PC-9 (cell line): Measurements from ENCODE around the gene SLC35B2. TPM values are rescaled to one million over a fixed set of nuclear protein-coding genes. Genes with fewer than 3 reads are reported as not detected.

Source experiments
- BruUV-seq: library from RNA; stranded (reverse); fragments of 400-500 nt; replicated peaks from 2 replicates; lab custom pipeline; 2021; lab: Mats Ljungman, UMichigan
- CTCF ChIA-PET: fragments of 300-600 bp; sonication (Branson Sonifier 250); formaldehyde crosslinking; loops from one replicate; lab custom pipeline; 2022; ENCODE audit warnings: antibody characterized with exemption; lab: Charles Lee
- POLR2A ChIA-PET: fragments of 300-600 bp; sonication (Branson Sonifier 250); formaldehyde crosslinking; loops from one replicate; lab custom pipeline; 2022; ENCODE audit warnings: antibody characterized with exemption; ENCODE audit not compliant: unreplicated experiment; lab: Charles Lee
- DNase-seq, 2 experiments: peaks; one replicate each; pipeline versions ENCODE4 v3.0.0 to v3.0.0-alpha.2; 2015 to 2022; ENCODE audit warnings: mixed read lengths in 1 of 2
- H2AFZ ChIP-seq: fragments of 200-600 bp; sonication (generic); 2 replicates; pipeline ENCODE4 v1.8.1; 2017; ENCODE audit warnings: antibody characterized with exemption
- H3F3A ChIP-seq: fragments of 200-600 bp; sonication (generic); 2 replicates; pipeline ENCODE4 v1.8.1; 2017; ENCODE audit warnings: antibody characterized with exemption, mild to moderate bottlenecking, low read depth; ENCODE audit not compliant: insufficient read depth
- H3K27ac ChIP-seq: fragments of 200-600 bp; sonication (generic); 2 replicates; pipeline ENCODE4 v1.6.1; 2016; ENCODE audit warnings: mixed run types
- H3K27me3 ChIP-seq: fragments of 200-600 bp; sonication (generic); 2 replicates; pipeline ENCODE4 v1.6.1; 2016; ENCODE audit warnings: low read depth, mixed run types; ENCODE audit not compliant: insufficient read depth
- H3K36me3 ChIP-seq: fragments of 200-600 bp; sonication (generic); 2 replicates; pipeline ENCODE4 v1.6.1; 2016; ENCODE audit warnings: low read depth, mixed run types
- H3K4me1 ChIP-seq: fragments of 200-600 bp; sonication (generic); replicated peaks from 2 replicates; pipeline ENCODE4 v1.6.1; 2016; ENCODE audit warnings: mixed run types; ENCODE audit not compliant: insufficient read depth
- H3K4me2 ChIP-seq: fragments of 200-600 bp; sonication (generic); 2 replicates; pipeline ENCODE4 v1.6.1; 2017; ENCODE audit warnings: mixed run types
- H3K4me3 ChIP-seq: fragments of 200-600 bp; sonication (generic); 2 replicates; pipeline ENCODE4 v1.6.1; 2016; ENCODE audit warnings: mixed run types
- H3K79me2 ChIP-seq: fragments of 200-600 bp; sonication (generic); 2 replicates; pipeline ENCODE4 v1.6.1; 2017; ENCODE audit warnings: low read depth, mixed run types
- H3K9me2 ChIP-seq: fragments of 200-600 bp; sonication (generic); 2 replicates; pipeline ENCODE4 v1.8.1; 2017; ENCODE audit warnings: mild to moderate bottlenecking; ENCODE audit not compliant: insufficient read depth
- H3K9me3 ChIP-seq: fragments of 200-600 bp; sonication (generic); 2 replicates; pipeline ENCODE4 v1.8.1; 2016; ENCODE audit warnings: low read depth; ENCODE audit not compliant: insufficient read depth
- H4K20me1 ChIP-seq: fragments of 200-600 bp; sonication (generic); 2 replicates; pipeline ENCODE4 v1.8.1; 2017; ENCODE audit not compliant: insufficient read depth
- CTCF ChIP-seq: fragments of 200-600 bp; sonication (generic); conservative IDR thresholded peaks from 2 replicates; pipeline ENCODE4 v1.6.1; 2017; ENCODE audit warnings: mixed run types, antibody characterized with exemption, mild to moderate bottlenecking, moderate library complexity
- EZH2 ChIP-seq: fragments of 200-600 bp; sonication (generic); IDR thresholded peaks from 2 replicates; pipeline ENCODE4 v1.8.0; 2017; ENCODE audit warnings: antibody characterized with exemption, low read depth
- intact Hi-C: fragments of 100-400 bp; cut with micrococcal nuclease; formaldehyde crosslinking; loops from one replicate; pipeline ENCODE4 v1.10.0; 2022; ENCODE audit not compliant: unreplicated experiment
- total RNA-seq: library from RNA; stranded (reverse); gene quantifications from 2 replicates; pipeline ENCODE4 v1.2.3, GENCODE V29; 2021

SLC35B2 gene
- total RNA-seq, 1 experiment from 2014 or later = 59.7 TPM

- peaks cover 50% of the 10 kb centered on the region for H3K36me3 ChIP-seq
- H3K9me3 ChIP-seq = no peaks in the 10 kb centered on the region
- no TSS peak for BruUV-seq
- no peak overlapping the region for H3K27ac ChIP-seq
- ChIA-PET POLR2A (interaction anchor here (0.8 kb wide), 1 partner anchor 624 kb away, joined by 3 read pairs; no protein-coding TSS in a partner anchor), CTCF (interaction anchor here (0.6 kb wide), 1 partner anchor 158 kb away, joined by 3 read pairs; no protein-coding TSS in a partner anchor)
- peaks cover 66% of the 10 kb centered on the region for H3K79me2 ChIP-seq
- H3K9me2 ChIP-seq = no peaks in the 10 kb centered on the region
- TF ChIP-seq EZH2 (no peak), CTCF (no peak)
- peaks cover 82% of the 10 kb centered on the region for H3F3A ChIP-seq
- H2AFZ ChIP-seq = no peak overlapping the region
- H3K4me1 ChIP-seq = peaks cover 41% of the 10 kb centered on the region
- intact Hi-C loops = no loop called here
- no peak overlapping the region; the same call in 1 of the 2 replicates for H3K4me3 ChIP-seq
- no peaks in the 10 kb centered on the region for H3K27me3 ChIP-seq
- peak in 1 of 2 experiments; percentile 43 for DNase-seq
- peak overlapping the region; percentile 98; the same call in 1 of the 2 replicates for H3K4me2 ChIP-seq
- H4K20me1 ChIP-seq = peaks cover 72% of the 10 kb centered on the region
Measured at GRCh38 chr6:44254191-44255104, 2.9 kb downstream of the SLC35B2 start.

GRCh38 chr6:44253307-44254101, 3.8 kb downstream of the SLC35B2 start:
- H3K4me1 ChIP-seq = peaks cover 50% of the 10 kb centered on the region
- H3K9me2 ChIP-seq = no peaks in the 10 kb centered on the region
- H3K79me2 ChIP-seq = peaks cover 75% of the 10 kb centered on the region
- ChIA-PET CTCF (interaction anchor here (0.6 kb wide), 2 partner anchors 51 to 157 kb away, joined by 3 to 4 read pairs; no protein-coding TSS in a partner anchor), POLR2A (no interaction called here)
- peak; percentile 42 to 52 for DNase-seq
- TF ChIP-seq EZH2 = no peak
- TF ChIP-seq CTCF = peak; percentile 69
- no TSS peak for BruUV-seq
- no peak overlapping the region for H3K4me3 ChIP-seq
- peaks cover 59% of the 10 kb centered on the region for H3K36me3 ChIP-seq
- H3K27ac ChIP-seq = no peak overlapping the region
- H3K27me3 ChIP-seq = no peaks in the 10 kb centered on the region
- peaks cover 82% of the 10 kb centered on the region for H4K20me1 ChIP-seq
- no peaks in the 10 kb centered on the region for H3K9me3 ChIP-seq
- no peak overlapping the region for H3K4me2 ChIP-seq
- no peak overlapping the region for H2AFZ ChIP-seq
- intact Hi-C loops = loop anchor here (1.0 kb wide), 1 partner anchor 33 kb away; no protein-coding TSS in a partner anchor
- peaks cover 91% of the 10 kb centered on the region for H3F3A ChIP-seq
